Astrocyte (in vitro differentiated cells and primary cell): Measurements from ENCODE around the gene A3GALT2. TPM values are rescaled to one million over a fixed set of nuclear protein-coding genes. Genes with fewer than 3 reads are reported as not detected.

ENCODE experiments used
- DNase-seq: peaks from one replicate; pipeline ENCODE4 v3.0.0-alpha.2; 2010; ENCODE audit warnings: low read depth
- FAIRE-seq: peaks from 2 replicates; lab custom pipeline; 2011; peaks lifted over from hg19 to GRCh38; lab: Jason Lieb, UNC
- H2AFZ ChIP-seq: 2 replicates; pipeline ENCODE4 v1.6.0; 2012; ENCODE audit warnings: low read depth, low read length, inconsistent platforms
- H3K27ac ChIP-seq: 2 replicates; pipeline ENCODE4 v1.5.1; 2011; ENCODE audit warnings: low read depth, low read length, inconsistent platforms
- H3K27me3 ChIP-seq: 2 replicates; pipeline ENCODE4 v1.6.0; 2011; ENCODE audit warnings: low read length, inconsistent platforms; ENCODE audit not compliant: insufficient read depth
- H3K36me3 ChIP-seq: 2 replicates; pipeline ENCODE4 v1.5.1; 2011; ENCODE audit warnings: low read length, inconsistent platforms; ENCODE audit not compliant: insufficient read depth
- H3K4me1 ChIP-seq: 2 replicates; pipeline ENCODE4 v1.5.1; 2011; ENCODE audit warnings: low read length, inconsistent platforms; ENCODE audit not compliant: insufficient read depth
- H3K4me2 ChIP-seq: 2 replicates; pipeline ENCODE4 v1.6.0; 2012; ENCODE audit warnings: low read length, inconsistent platforms
- H3K4me3 ChIP-seq: 2 replicates; pipeline ENCODE4 v1.5.1; 2011; ENCODE audit warnings: low read depth, mild to moderate bottlenecking, low read length, inconsistent platforms; ENCODE audit not compliant: insufficient read depth
- H3K79me2 ChIP-seq: 2 replicates; pipeline ENCODE4 v1.6.0; 2012; ENCODE audit warnings: mild to moderate bottlenecking, low read length, inconsistent platforms; ENCODE audit not compliant: insufficient read depth
- H3K9ac ChIP-seq: 2 replicates; pipeline ENCODE4 v1.6.0; 2012; ENCODE audit warnings: mild to moderate bottlenecking, low read length, inconsistent platforms
- H3K9me3 ChIP-seq: 2 replicates; pipeline ENCODE4 v1.5.1; 2012; ENCODE audit warnings: low read depth, mild to moderate bottlenecking, low read length, inconsistent platforms; ENCODE audit not compliant: insufficient read depth
- H4K20me1 ChIP-seq: 2 replicates; pipeline ENCODE4 v1.6.0; 2012; ENCODE audit warnings: low read length, inconsistent platforms; ENCODE audit not compliant: insufficient read depth
- H3K27ac Mint-ChIP-seq: one replicate; pipeline ENCODE4 v1.8.0; 2021; ENCODE audit warnings: mild to moderate bottlenecking, mixed read lengths; ENCODE audit not compliant: unreplicated experiment
- H3K27me3 Mint-ChIP-seq: one replicate; pipeline ENCODE4 v1.8.0; 2021; ENCODE audit warnings: low read depth, mixed read lengths; ENCODE audit not compliant: unreplicated experiment
- H3K36me3 Mint-ChIP-seq: one replicate; pipeline ENCODE4 v1.8.0; 2021; ENCODE audit warnings: low read depth, mixed read lengths; ENCODE audit not compliant: unreplicated experiment
- H3K4me1 Mint-ChIP-seq: one replicate; pipeline ENCODE4 v1.8.0; 2021; ENCODE audit warnings: low read depth, mixed read lengths; ENCODE audit not compliant: unreplicated experiment
- H3K4me3 Mint-ChIP-seq: one replicate; pipeline ENCODE4 v1.8.0; 2021; ENCODE audit warnings: mild to moderate bottlenecking, moderate library complexity, mixed read lengths; ENCODE audit not compliant: unreplicated experiment
- H3K9me3 Mint-ChIP-seq: one replicate; pipeline ENCODE4 v1.8.0; 2021; ENCODE audit warnings: mild to moderate bottlenecking, mixed read lengths; ENCODE audit not compliant: unreplicated experiment
- EZH2 ChIP-seq: IDR thresholded peaks from 2 replicates; pipeline ENCODE4 v1.6.1; 2012; ENCODE audit warnings: mild to moderate bottlenecking, low read length, inconsistent platforms; ENCODE audit not compliant: insufficient read depth
- total RNA-seq: library from RNA; stranded (reverse); gene quantifications from 2 replicates; pipeline ENCODE4 v1.2.1, GENCODE V29; 2021
- TF ChIP-seq, protein P1 (sequence below): IDR thresholded peaks from 2 replicates; pipeline ENCODE4 v1.5.1; 2011; ENCODE audit warnings: low read depth, mild to moderate bottlenecking, inconsistent platforms, low read length, moderate library complexity; ENCODE audit not compliant: insufficient read depth

The A3GALT2 gene
- total RNA-seq, 1 donor from 2014 or later = not detected

DNA sequence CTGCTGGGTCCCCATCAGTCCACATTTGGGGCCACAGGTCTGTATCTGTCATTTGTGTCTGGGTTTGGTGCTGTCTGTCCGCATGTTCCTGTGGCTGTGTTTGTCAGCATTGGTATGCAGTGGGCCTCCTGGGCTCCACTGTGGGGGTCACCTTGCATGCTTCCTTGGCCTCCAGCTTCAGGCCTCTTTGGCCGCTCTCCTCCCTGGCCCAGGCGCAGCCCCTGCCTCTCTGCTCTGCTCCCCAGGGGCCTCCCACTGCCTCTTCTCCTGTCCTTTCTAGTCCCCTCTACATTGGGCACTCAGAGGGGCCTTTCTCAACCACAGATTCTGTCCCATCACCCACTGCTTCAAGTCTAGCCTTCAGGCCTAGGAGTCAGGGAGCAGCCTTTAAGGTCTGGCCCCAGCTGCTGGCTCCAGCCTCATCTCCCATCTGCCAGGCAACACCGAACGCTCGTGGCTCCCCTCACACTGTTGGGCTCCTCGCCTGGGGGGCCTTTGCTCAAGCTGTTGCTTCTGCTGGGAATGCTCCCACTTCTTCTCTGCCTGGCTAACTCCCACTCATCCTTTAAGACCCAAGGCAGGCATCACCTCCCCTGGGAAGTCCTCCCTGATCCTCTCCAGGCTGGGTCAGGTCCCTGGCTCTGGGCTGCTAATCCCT is 50.0 kb downstream of the A3GALT2 start:
- Mint-ChIP-seq H3K4me3 (no peak overlapping the region), H3K9me3 (no peaks in the 10 kb centered on the region), H3K27ac (peak overlapping the region; percentile 19), H3K27me3 (no peaks in the 10 kb centered on the region), H3K36me3 (peaks cover 17% of the 10 kb centered on the region), H3K4me1 (peaks cover 17% of the 10 kb centered on the region)
- Histone ChIP-seq H3K36me3 (no peaks in the 10 kb centered on the region), H3K4me2 (no peak overlapping the region), H3K27me3 (no peaks in the 10 kb centered on the region), H2AFZ (no peak overlapping the region), H3K4me3 (no peak overlapping the region), H3K4me1 (no peaks in the 10 kb centered on the region), H3K27ac (no peak overlapping the region), H3K79me2 (peaks cover 86% of the 10 kb centered on the region), H3K9ac (no peak overlapping the region), H3K9me3 (no peaks in the 10 kb centered on the region), H4K20me1 (peaks cover 96% of the 10 kb centered on the region)
- DNase-seq = no peak
- FAIRE-seq = no peak
- TF ChIP-seq EZH2 = no peak
- TF ChIP-seq, protein P1, sequence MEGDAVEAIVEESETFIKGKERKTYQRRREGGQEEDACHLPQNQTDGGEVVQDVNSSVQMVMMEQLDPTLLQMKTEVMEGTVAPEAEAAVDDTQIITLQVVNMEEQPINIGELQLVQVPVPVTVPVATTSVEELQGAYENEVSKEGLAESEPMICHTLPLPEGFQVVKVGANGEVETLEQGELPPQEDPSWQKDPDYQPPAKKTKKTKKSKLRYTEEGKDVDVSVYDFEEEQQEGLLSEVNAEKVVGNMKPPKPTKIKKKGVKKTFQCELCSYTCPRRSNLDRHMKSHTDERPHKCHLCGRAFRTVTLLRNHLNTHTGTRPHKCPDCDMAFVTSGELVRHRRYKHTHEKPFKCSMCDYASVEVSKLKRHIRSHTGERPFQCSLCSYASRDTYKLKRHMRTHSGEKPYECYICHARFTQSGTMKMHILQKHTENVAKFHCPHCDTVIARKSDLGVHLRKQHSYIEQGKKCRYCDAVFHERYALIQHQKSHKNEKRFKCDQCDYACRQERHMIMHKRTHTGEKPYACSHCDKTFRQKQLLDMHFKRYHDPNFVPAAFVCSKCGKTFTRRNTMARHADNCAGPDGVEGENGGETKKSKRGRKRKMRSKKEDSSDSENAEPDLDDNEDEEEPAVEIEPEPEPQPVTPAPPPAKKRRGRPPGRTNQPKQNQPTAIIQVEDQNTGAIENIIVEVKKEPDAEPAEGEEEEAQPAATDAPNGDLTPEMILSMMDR = no peak

DNA sequence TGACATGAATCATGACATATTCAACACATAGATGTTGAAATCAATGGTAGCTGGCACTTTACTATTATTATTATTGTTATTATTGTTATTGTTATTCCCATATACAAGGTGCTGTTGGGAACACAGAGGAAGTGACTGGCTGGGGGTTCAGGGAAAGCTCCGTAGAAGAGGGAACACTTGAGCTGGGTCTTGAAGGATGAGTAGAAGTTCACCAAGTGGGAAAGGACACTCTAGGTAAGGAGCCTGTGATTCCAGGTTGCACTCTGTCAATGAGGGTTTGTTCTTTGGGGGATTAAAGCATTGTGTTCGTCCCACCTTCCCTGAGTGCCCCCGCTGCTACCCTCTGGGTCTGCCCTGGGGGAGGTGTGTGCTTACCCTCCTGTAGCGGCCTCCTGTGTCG is 50.5 kb downstream of the A3GALT2 start:
- no peak for FAIRE-seq
- Mint-ChIP-seq H3K27ac (no peak overlapping the region), H3K4me1 (peaks cover 20% of the 10 kb centered on the region)

More for the DNA sequence above, 50.5 kb downstream of the A3GALT2 start:
- Mint-ChIP-seq H3K36me3 (peaks cover 17% of the 10 kb centered on the region), H3K4me3 (no peak overlapping the region), H3K9me3 (no peaks in the 10 kb centered on the region), H3K27me3 (no peaks in the 10 kb centered on the region)
- Histone ChIP-seq H3K27ac (no peak overlapping the region), H3K4me2 (no peak overlapping the region), H3K9me3 (no peaks in the 10 kb centered on the region), H3K27me3 (no peaks in the 10 kb centered on the region), H3K9ac (no peak overlapping the region), H3K4me3 (no peak overlapping the region), H2AFZ (no peak overlapping the region), H4K20me1 (peaks cover 96% of the 10 kb centered on the region), H3K36me3 (no peaks in the 10 kb centered on the region), H3K79me2 (peaks cover 86% of the 10 kb centered on the region), H3K4me1 (no peaks in the 10 kb centered on the region)
- TF ChIP-seq, protein P1 = no peak
- TF ChIP-seq EZH2 = no peak
- no peak for DNase-seq
